OCI-LY3 (cell line): ENCODE results near the gene SHROOM3.

Source experiments
- H2AFZ ChIP-seq: fragments of 200-600, 300-600 bp; shearing (Covaris generic); 2 replicates; pipeline ENCODE4 v1.6.0; 2014; ENCODE audit warnings: antibody characterized with exemption, low read depth, low read length
- H3K27ac ChIP-seq: fragments of 200-600, 300-600 bp; sonication (generic); 2 replicates; pipeline ENCODE4 v1.5.1; 2014; ENCODE audit warnings: mild to moderate bottlenecking, low read length, moderate library complexity, mixed read lengths
- H3K27me3 ChIP-seq: fragments of 200-600, 300-600 bp; sonication (generic); 2 replicates; pipeline ENCODE4 v1.6.1; 2014; ENCODE audit warnings: low read depth, low read length, mixed read lengths
- H3K36me3 ChIP-seq: fragments of 200-600, 300-600 bp; sonication (generic); replicated peaks from 2 replicates; pipeline ENCODE3; 2014; ENCODE audit warnings: low read depth, low read length, mixed read lengths
- H3K4me1 ChIP-seq: fragments of 300-600, 200-600 bp; sonication (generic); 2 replicates; pipeline ENCODE4 v1.6.1; 2014; ENCODE audit warnings: low read length, mixed read lengths
- H3K4me2 ChIP-seq: fragments of 200-600, 300-600 bp; sonication (generic); 2 replicates; pipeline ENCODE4 v1.6.1; 2014; ENCODE audit warnings: low read length, mixed read lengths
- H3K4me3 ChIP-seq: fragments of 300-600, 200-600 bp; sonication (generic); 2 replicates; pipeline ENCODE4 v1.5.1; 2014; ENCODE audit warnings: antibody characterized with exemption, mild to moderate bottlenecking, low read length, moderate library complexity
- H3K79me2 ChIP-seq: fragments of 300-600, 200-600 bp; shearing (Covaris generic); 2 replicates; pipeline ENCODE4 v1.6.1; 2014; ENCODE audit warnings: mild to moderate bottlenecking, low read length, mixed read lengths
- H3K9ac ChIP-seq: fragments of 300-600, 200-600 bp; shearing (Covaris generic); 2 replicates; pipeline ENCODE4 v1.6.0; 2014; ENCODE audit warnings: mild to moderate bottlenecking, low read length, moderate library complexity
- H3K9me3 ChIP-seq: fragments of 200-600, 300-600 bp; shearing (Covaris generic); 2 replicates; pipeline ENCODE4 v1.6.1; 2014; ENCODE audit warnings: low read length, mixed read lengths; ENCODE audit not compliant: insufficient read depth
- H4K20me1 ChIP-seq: fragments of 200-600, 300-600 bp; sonication (generic); 2 replicates; pipeline ENCODE4 v1.6.1; 2016; ENCODE audit warnings: low read length, mixed read lengths; ENCODE audit not compliant: insufficient read depth
- CTCF ChIP-seq: fragments of 200-600, 300-600 bp; sonication (generic); IDR thresholded peaks from 2 replicates; pipeline ENCODE4 v1.5.1; 2014; ENCODE audit warnings: antibody characterized with exemption, low read length, low read depth
- EZH2phosphoT487 ChIP-seq: fragments of 200-600 bp; shearing (Covaris generic); IDR thresholded peaks from 2 replicates; pipeline ENCODE4 v1.6.1; 2018; ENCODE audit warnings: antibody characterized with exemption, mixed run types, low read depth

SHROOM3 gene

GRCh38 chr4:76470532-76470931, 35.5 kb downstream of the SHROOM3 start:
- Histone ChIP-seq H2AFZ (no peak overlapping the region), H3K9me3 (no peaks in the 10 kb centered on the region), H3K4me1 (no peaks in the 10 kb centered on the region), H3K79me2 (no peaks in the 10 kb centered on the region), H3K27ac (no peak overlapping the region), H4K20me1 (no peaks in the 10 kb centered on the region), H3K4me3 (no peak overlapping the region), H3K27me3 (no peaks in the 10 kb centered on the region), H3K9ac (no peak overlapping the region), H3K36me3 (no peaks in the 10 kb centered on the region), H3K4me2 (no peak overlapping the region)
- no peak for TF ChIP-seq CTCF
- TF ChIP-seq EZH2phosphoT487 = no peak

GRCh38 chr4:76476571-76476970, 41.5 kb downstream of the SHROOM3 start:
- no peak for TF ChIP-seq EZH2phosphoT487
- no peak for TF ChIP-seq CTCF
- Histone ChIP-seq H3K36me3 (no peaks in the 10 kb centered on the region), H3K4me2 (no peak overlapping the region), H4K20me1 (no peaks in the 10 kb centered on the region), H3K27me3 (no peaks in the 10 kb centered on the region), H3K9me3 (no peaks in the 10 kb centered on the region), H3K79me2 (no peaks in the 10 kb centered on the region), H3K27ac (no peak overlapping the region), H3K9ac (no peak overlapping the region), H3K4me1 (no peaks in the 10 kb centered on the region), H2AFZ (no peak overlapping the region), H3K4me3 (no peak overlapping the region)

GRCh38 chr4:76484654-76485053, 49.6 kb downstream of the SHROOM3 start:
- Histone ChIP-seq H3K27me3 (peaks cover 4% of the 10 kb centered on the region; the same call in 1 of the 2 replicates), H4K20me1 (no peaks in the 10 kb centered on the region), H2AFZ (no peak overlapping the region), H3K4me2 (no peak overlapping the region), H3K79me2 (no peaks in the 10 kb centered on the region), H3K9ac (no peak overlapping the region), H3K9me3 (no peaks in the 10 kb centered on the region), H3K36me3 (no peaks in the 10 kb centered on the region), H3K4me3 (no peak overlapping the region), H3K4me1 (peaks cover 9% of the 10 kb centered on the region), H3K27ac (no peak overlapping the region)
- no peak for TF ChIP-seq EZH2phosphoT487
- TF ChIP-seq CTCF = no peak

GRCh38 chr4:76485450-76485849, 50.4 kb downstream of the SHROOM3 start:
- Histone ChIP-seq H3K79me2 (no peaks in the 10 kb centered on the region), H3K4me3 (no peak overlapping the region), H3K36me3 (no peaks in the 10 kb centered on the region), H2AFZ (no peak overlapping the region), H3K27ac (no peak overlapping the region), H3K9me3 (no peaks in the 10 kb centered on the region), H3K4me1 (peaks cover 9% of the 10 kb centered on the region), H3K9ac (no peak overlapping the region), H3K27me3 (peaks cover 4% of the 10 kb centered on the region; the same call in 1 of the 2 replicates), H3K4me2 (no peak overlapping the region), H4K20me1 (no peaks in the 10 kb centered on the region)
- TF ChIP-seq EZH2phosphoT487 (no peak), CTCF (no peak)
